DMS114 treated with DMSO at 0.1 percent for 48 hours (cell line): Measurements from ENCODE around the gene FPGT.
"Not testable (repeated sequence)": the region's sequence is repeated elsewhere in the genome, so short reads cannot be mapped to it uniquely, and the experiment has no call there.

ENCODE experiments used
- DNase-seq: peaks from one replicate; lab custom pipeline; 2025; ENCODE audit not compliant: unreplicated experiment; lab: John Stamatoyannopoulos, UW

FPGT gene

GRCh38 chr1:74253243-74253824 is 55.3 kb downstream of the FPGT start:
- not testable (repeated sequence) for DNase-seq
